ENCODE measurements around the gene LZTS3.

GRCh38 chr20:3119044-3119443 lies 54.3 kb downstream of the LZTS3 start:
- TF ChIP-seq POLR2A (IDR thresholded peaks at IDR 0.05; ENCODE audit: low read length) (no peak), GATA1 (IDR thresholded peaks at IDR 0.05; ENCODE audit: low read depth, low read length) (no peak)

All from erythroblast (primary cell).